Fibroblast of peridontal ligament (primary cell): ENCODE data around the gene ANKRD13B.
"Not testable (repeated sequence)": the region's sequence is repeated elsewhere in the genome, so short reads cannot be mapped to it uniquely, and the experiment has no call there.

Source experiments
- DNase-seq: peaks from one replicate; pipeline ENCODE4 v3.0.0-alpha.2; 2010; ENCODE audit errors: extremely low read depth

Gene ANKRD13B

GRCh38 chr17:29642171-29642611 lies 49.3 kb downstream of the ANKRD13B start:
- DNase-seq, result no peak

GRCh38 chr17:29643817-29644160 lies 50.9 kb downstream of the ANKRD13B start:
- DNase-seq, result no peak

GRCh38 chr17:29645515-29646051 lies 52.7 kb downstream of the ANKRD13B start:
- DNase-seq, result peak; percentile 97

- no peak for DNase-seq
These were observed 55.1 kb downstream of the ANKRD13B start for GRCh38 chr17:29648005-29648404.

- no peak for DNase-seq
These were observed 56.4 kb downstream of the ANKRD13B start for GRCh38 chr17:29649359-29649758.

- no peak for DNase-seq
These were observed 57.5 kb downstream of the ANKRD13B start for GRCh38 chr17:29650396-29650795.

- not testable (repeated sequence) for DNase-seq
These were observed 59.0 kb downstream of the ANKRD13B start for GRCh38 chr17:29651913-29652312.

GRCh38 chr17:29652976-29653375 lies 60.0 kb downstream of the ANKRD13B start:
- no peak for DNase-seq

- no peak for DNase-seq
These were observed 61.2 kb downstream of the ANKRD13B start for GRCh38 chr17:29653995-29654714.

GRCh38 chr17:29655323-29655722 lies 62.4 kb downstream of the ANKRD13B start:
- DNase-seq, result no peak

- no peak for DNase-seq
These were observed 66.2 kb downstream of the ANKRD13B start for GRCh38 chr17:29659155-29659554.

- no peak for DNase-seq
These were observed 68.3 kb downstream of the ANKRD13B start for GRCh38 chr17:29661213-29661612.

GRCh38 chr17:29663155-29663554 lies 70.2 kb downstream of the ANKRD13B start:
- DNase-seq, result peak; percentile 76
